Retinal pigment epithelial cell (primary cell): Measurements from ENCODE around the gene PARN.

Source experiments
- DNase-seq: peaks from one replicate; pipeline ENCODE4 v3.0.0-alpha.2; 2010; ENCODE audit warnings: low read depth
- H3K4me3 ChIP-seq: 2 replicates; pipeline ENCODE4 v1.5.1; 2011; ENCODE audit warnings: mild to moderate bottlenecking, low read length, control low read depth, moderate library complexity
- CTCF ChIP-seq: conservative IDR thresholded peaks from 2 replicates; pipeline ENCODE4 v1.5.1; 2011; ENCODE audit warnings: low read depth, low read length, control low read depth, inconsistent platforms

PARN gene

DNA sequence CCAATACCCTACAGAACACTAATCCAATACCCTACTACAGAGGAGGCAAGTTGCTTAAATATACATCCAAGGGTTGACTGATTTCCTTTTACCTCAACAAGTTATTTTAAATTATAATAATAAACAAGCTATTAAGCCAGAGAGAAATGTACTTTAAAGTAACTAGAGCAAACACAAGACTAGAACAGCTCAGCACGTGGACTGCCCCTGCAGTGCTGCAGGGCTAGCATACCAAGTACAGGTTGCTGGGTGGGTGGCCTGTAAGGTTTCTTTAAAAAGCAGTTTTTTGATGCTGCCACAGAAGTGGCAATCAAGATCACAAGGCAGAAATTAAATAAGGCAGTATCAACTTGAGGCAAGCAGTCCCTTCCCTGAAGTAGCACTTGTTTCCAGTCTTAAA lies 63.5 kb downstream of the PARN start:
- H3K4me3 ChIP-seq, result no peak overlapping the region
- no peak for TF ChIP-seq CTCF
- no peak for DNase-seq

GRCh38 chr16:14565688-14566025 lies 64.4 kb downstream of the PARN start:
- no peak for DNase-seq
- no peak for TF ChIP-seq CTCF
- no peak overlapping the region for H3K4me3 ChIP-seq

DNA sequence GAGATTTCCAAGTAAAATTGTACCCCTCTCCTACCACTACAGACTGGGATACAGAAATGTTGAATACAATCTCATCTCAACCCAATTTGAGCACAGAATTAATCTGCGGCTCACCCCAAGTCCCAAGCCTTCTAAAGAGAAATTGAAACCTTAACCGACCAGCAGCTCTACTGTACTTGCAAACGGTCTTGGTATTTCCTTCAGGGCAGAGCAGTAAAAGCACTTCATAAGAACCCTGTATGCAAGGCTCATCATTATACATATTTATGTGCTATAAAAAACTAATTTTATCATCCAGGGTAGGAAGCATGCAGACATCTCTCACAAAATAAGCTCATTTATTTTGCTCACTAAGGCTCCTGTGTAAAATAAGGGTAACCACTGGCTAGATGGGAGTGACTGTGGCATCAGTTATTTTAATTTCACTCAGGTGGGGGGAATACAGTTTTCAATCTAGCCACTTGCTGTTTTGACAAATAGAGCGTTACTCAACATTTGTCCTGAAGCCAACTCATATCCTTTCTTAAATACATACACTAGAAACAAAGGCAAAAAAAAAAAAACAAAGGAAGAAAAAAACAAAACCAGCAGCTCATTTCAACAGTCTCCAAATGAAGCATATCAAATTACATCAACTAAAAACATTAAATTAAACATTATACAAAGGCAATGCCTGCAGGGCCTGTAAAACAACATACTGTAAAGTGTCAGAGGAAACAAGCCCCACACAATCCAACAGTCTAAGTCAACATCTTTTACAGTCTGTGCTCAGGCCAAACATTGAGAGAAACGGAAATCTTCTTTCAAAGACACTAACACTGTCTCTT lies 65.0 kb downstream of the PARN start:
- no peak for DNase-seq
- no peak for TF ChIP-seq CTCF
- no peak overlapping the region for H3K4me3 ChIP-seq

DNA sequence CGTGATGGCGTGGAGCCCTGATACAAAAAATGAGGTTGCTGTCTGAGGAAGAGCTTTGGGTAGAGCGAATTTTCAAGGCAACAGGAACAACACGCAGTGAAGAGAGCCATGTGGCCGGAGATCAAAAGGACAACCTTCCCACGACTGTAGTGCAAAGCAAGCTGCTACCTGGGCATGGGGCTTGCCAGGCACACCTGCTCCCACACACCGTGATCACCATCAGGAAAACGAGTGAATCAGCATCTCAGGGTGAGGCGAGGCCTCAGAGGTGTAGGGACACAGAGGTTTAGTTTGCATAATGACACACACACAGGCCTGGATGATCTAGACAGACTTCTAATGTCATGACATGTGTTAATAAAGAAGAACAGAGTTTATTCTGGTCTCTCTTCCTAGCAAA lies 65.7 kb downstream of the PARN start:
- no peak overlapping the region for H3K4me3 ChIP-seq
- DNase-seq, result no peak
- no peak for TF ChIP-seq CTCF

DNA sequence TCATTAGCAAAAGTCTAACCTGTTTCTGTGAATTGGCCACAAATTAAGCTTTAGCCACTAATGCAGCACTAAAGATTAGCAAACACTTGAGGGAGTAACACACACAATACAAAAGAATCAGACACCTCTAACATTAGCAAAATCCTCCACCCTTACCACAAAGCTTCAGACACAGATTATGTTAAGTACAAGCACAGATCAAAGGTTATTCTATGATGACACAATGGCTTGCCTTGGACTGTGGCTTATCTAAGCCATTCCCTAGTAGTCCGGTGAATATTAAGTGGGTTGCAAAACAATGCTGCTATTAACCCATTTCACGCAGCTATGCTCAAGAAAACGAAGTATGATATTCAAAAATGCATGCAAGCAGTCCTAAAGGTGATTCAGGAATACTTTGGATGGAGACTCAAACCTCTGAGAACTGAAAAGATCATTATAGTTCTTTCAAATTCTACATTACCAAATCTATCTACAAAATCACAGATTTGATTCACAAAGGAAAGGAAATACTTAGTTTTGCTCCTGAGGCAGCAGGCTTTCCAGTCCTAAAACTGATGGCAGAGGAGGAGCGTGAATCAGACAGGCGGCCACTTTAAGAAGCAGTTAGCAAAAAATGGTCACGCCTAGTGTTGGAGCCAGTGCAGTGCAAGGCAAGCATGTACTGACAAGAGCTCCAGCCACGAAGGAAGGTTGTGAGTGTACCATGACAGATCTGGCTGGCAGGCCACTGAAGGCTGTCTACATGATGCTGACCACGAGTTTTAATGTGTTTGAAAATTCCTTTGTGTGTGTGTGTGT lies 67.2 kb downstream of the PARN start:
- TF ChIP-seq CTCF, result peak; percentile 12

GRCh38 chr16:14560523-14560922 lies 69.5 kb downstream of the PARN start:
- no peak overlapping the region for H3K4me3 ChIP-seq
- DNase-seq, result no peak

More for the DNA sequence above, 67.2 kb downstream of the PARN start:
- peak; percentile 36 for DNase-seq
- no peak overlapping the region for H3K4me3 ChIP-seq

More at GRCh38 chr16:14560523-14560922, 69.5 kb downstream of the PARN start:
- no peak for TF ChIP-seq CTCF
